MM.1S (cell line): ENCODE results near the gene SMU1.

ENCODE experiments used
- DNase-seq: peaks from one replicate; pipeline ENCODE4 v3.0.0-alpha.2; 2015
- H2AFZ ChIP-seq: fragments of 300-600 bp; sonication (generic); 2 replicates; pipeline ENCODE4 v1.6.0; 2016; ENCODE audit warnings: antibody characterized with exemption, low read length
- H3F3A ChIP-seq: fragments of 300-600 bp; sonication (generic); 2 replicates; pipeline ENCODE4 v1.6.1; 2016; ENCODE audit warnings: mild to moderate bottlenecking, antibody characterized with exemption, low read length, moderate library complexity, mixed read lengths; ENCODE audit not compliant: insufficient read depth
- H3K27ac ChIP-seq: fragments of 300-600 bp; sonication (generic); 2 replicates; pipeline ENCODE4 v1.5.1; 2016; ENCODE audit warnings: mild to moderate bottlenecking, low read length
- H3K27me3 ChIP-seq: fragments of 300-600 bp; sonication (generic); replicated peaks from 2 replicates; pipeline ENCODE4 v1.6.0; 2016; ENCODE audit warnings: low read length; ENCODE audit not compliant: insufficient read depth
- H3K36me3 ChIP-seq: fragments of 300-600 bp; sonication (generic); replicated peaks from 2 replicates; pipeline ENCODE4 v1.6.1; 2016; ENCODE audit warnings: mild to moderate bottlenecking, low read length, mixed read lengths; ENCODE audit not compliant: insufficient read depth
- H3K4me1 ChIP-seq: fragments of 300-600 bp; sonication (generic); 2 replicates; pipeline ENCODE4 v1.6.1; 2016; ENCODE audit warnings: low read length, mixed read lengths
- H3K4me2 ChIP-seq: fragments of 300-600 bp; sonication (generic); 2 replicates; pipeline ENCODE4 v1.6.0; 2016; ENCODE audit warnings: low read depth, low read length
- H3K4me3 ChIP-seq: fragments of 300-600 bp; sonication (generic); 2 replicates; pipeline ENCODE4 v1.5.1; 2016; ENCODE audit warnings: low read length, mixed read lengths
- H3K79me2 ChIP-seq: fragments of 300-600 bp; sonication (generic); 2 replicates; pipeline ENCODE4 v1.6.1; 2016; ENCODE audit warnings: mixed run types, low read length, mixed read lengths
- H3K9ac ChIP-seq: fragments of 300-600 bp; sonication (generic); 2 replicates; pipeline ENCODE4 v1.6.1; 2016; ENCODE audit warnings: low read length, mixed read lengths
- H3K9me2 ChIP-seq: fragments of 300-600 bp; sonication (generic); replicated peaks from 2 replicates; pipeline ENCODE4 v1.6.1; 2016; ENCODE audit warnings: mild to moderate bottlenecking, low read length, mixed read lengths; ENCODE audit not compliant: insufficient read depth
- H3K9me3 ChIP-seq: fragments of 300-600 bp; sonication (generic); replicated peaks from 2 replicates; pipeline ENCODE4 v1.6.1; 2016; ENCODE audit warnings: mild to moderate bottlenecking, low read length, mixed read lengths; ENCODE audit not compliant: insufficient read depth
- H4K20me1 ChIP-seq: fragments of 300-600 bp; sonication (generic); 2 replicates; pipeline ENCODE4 v1.6.1; 2016; ENCODE audit warnings: mild to moderate bottlenecking, low read length, moderate library complexity, mixed read lengths; ENCODE audit not compliant: insufficient read depth
- EZH2 ChIP-seq: fragments of 300-600 bp; sonication (generic); optimal IDR thresholded peaks from 2 replicates; pipeline ENCODE3; 2017; ENCODE audit warnings: low read depth, mild to moderate bottlenecking, antibody characterized with exemption, low read length, mixed read lengths
- EZH2phosphoT487 ChIP-seq: fragments of 300-600 bp; sonication (generic); IDR thresholded peaks from 2 replicates; pipeline ENCODE4 v1.6.1; 2018; ENCODE audit warnings: antibody characterized with exemption, low read length
- TF ChIP-seq, protein P1 (sequence below): fragments of 300-600 bp; sonication (generic); IDR thresholded peaks from 2 replicates; pipeline ENCODE4 v1.5.1; 2016; ENCODE audit warnings: antibody characterized with exemption, low read length, mixed read lengths

SMU1 gene

DNA sequence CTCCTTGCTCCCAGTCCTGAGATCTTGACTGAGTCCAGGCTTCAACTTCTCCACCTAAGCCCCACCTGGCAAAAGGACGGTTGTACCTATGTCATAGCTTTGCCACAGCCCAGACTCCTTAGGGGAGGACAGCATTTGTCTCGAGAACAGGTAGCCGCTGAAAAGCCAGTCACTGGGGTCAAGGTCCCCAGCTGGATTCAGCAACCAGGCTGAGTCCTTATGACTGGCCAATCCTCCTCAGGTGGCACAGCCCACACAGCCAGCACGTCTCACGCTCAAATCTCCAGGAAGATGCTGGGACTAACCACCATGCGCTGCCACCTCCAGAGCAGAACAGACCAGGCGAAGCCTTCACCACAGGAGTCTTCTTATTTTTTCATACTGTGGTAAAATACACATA is 27.9 kb upstream of the SMU1 start:
- H2AFZ ChIP-seq = no peak overlapping the region
- H3K4me1 ChIP-seq = no peaks in the 10 kb centered on the region
- TF ChIP-seq, protein P1, sequence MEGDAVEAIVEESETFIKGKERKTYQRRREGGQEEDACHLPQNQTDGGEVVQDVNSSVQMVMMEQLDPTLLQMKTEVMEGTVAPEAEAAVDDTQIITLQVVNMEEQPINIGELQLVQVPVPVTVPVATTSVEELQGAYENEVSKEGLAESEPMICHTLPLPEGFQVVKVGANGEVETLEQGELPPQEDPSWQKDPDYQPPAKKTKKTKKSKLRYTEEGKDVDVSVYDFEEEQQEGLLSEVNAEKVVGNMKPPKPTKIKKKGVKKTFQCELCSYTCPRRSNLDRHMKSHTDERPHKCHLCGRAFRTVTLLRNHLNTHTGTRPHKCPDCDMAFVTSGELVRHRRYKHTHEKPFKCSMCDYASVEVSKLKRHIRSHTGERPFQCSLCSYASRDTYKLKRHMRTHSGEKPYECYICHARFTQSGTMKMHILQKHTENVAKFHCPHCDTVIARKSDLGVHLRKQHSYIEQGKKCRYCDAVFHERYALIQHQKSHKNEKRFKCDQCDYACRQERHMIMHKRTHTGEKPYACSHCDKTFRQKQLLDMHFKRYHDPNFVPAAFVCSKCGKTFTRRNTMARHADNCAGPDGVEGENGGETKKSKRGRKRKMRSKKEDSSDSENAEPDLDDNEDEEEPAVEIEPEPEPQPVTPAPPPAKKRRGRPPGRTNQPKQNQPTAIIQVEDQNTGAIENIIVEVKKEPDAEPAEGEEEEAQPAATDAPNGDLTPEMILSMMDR = no peak
- TF ChIP-seq EZH2phosphoT487 (no peak), EZH2 (no peak)

DNA sequence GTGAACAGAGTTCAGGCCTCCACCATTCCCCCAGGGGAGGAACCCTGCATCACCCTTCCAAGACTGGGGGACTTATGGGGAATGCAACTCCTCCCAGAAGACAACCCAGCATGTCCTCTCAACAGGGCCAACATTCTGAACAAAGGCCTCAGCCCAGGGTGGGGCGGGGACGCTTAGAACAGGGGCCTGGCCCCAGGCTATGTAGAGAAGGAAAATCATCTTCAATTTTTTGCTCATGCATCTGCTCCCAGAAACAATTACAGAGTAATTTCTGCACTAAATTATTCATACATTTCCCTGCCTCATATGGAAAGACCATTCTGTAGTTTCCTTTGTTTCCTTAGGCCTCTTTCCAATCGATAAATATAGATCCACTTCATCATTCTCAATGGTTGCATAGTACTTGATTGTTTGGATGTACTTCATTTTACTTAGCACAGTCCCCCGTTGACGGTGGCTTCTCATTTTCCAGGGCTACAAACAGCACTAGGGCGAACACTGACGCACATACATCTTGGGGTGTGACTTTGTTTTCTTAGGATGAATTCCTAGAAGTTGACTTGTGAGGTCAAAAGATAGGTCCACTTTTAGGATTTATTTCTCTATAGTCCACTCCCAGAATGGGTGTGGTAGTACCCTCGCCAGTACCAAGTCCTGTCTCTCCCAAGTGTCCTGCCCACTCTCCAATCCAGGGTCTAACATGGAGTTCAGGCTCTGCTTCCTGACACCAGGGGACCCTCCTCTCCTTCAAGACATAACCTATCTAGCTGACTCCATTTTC is 27.2 kb upstream of the SMU1 start:
- no peaks in the 10 kb centered on the region for H3K4me1 ChIP-seq
- TF ChIP-seq EZH2 (no peak), EZH2phosphoT487 (no peak)
- TF ChIP-seq, protein P1 = no peak
- no peaks in the 10 kb centered on the region for H3K36me3 ChIP-seq
- no peaks in the 10 kb centered on the region for H4K20me1 ChIP-seq
- no peaks in the 10 kb centered on the region for H3K27me3 ChIP-seq
- H3K4me2 ChIP-seq = no peak overlapping the region
- H2AFZ ChIP-seq = no peak overlapping the region
- no peak overlapping the region for H3K4me3 ChIP-seq
- no peaks in the 10 kb centered on the region for H3F3A ChIP-seq
- H3K9ac ChIP-seq = no peak overlapping the region
- DNase-seq = no peak
- no peaks in the 10 kb centered on the region for H3K9me2 ChIP-seq
- no peak overlapping the region for H3K27ac ChIP-seq
- H3K9me3 ChIP-seq = no peaks in the 10 kb centered on the region
- no peaks in the 10 kb centered on the region for H3K79me2 ChIP-seq

More for the DNA sequence above, 27.9 kb upstream of the SMU1 start:
- no peaks in the 10 kb centered on the region for H3K36me3 ChIP-seq
- no peak overlapping the region for H3K27ac ChIP-seq
- no peaks in the 10 kb centered on the region for H3K9me3 ChIP-seq
- H3K79me2 ChIP-seq = no peaks in the 10 kb centered on the region
- no peaks in the 10 kb centered on the region for H4K20me1 ChIP-seq
- H3K9ac ChIP-seq = no peak overlapping the region
- H3K27me3 ChIP-seq = no peaks in the 10 kb centered on the region
- H3K4me2 ChIP-seq = no peak overlapping the region
- no peaks in the 10 kb centered on the region for H3K9me2 ChIP-seq
- no peak for DNase-seq
- no peak overlapping the region for H3K4me3 ChIP-seq
- no peaks in the 10 kb centered on the region for H3F3A ChIP-seq

DNA sequence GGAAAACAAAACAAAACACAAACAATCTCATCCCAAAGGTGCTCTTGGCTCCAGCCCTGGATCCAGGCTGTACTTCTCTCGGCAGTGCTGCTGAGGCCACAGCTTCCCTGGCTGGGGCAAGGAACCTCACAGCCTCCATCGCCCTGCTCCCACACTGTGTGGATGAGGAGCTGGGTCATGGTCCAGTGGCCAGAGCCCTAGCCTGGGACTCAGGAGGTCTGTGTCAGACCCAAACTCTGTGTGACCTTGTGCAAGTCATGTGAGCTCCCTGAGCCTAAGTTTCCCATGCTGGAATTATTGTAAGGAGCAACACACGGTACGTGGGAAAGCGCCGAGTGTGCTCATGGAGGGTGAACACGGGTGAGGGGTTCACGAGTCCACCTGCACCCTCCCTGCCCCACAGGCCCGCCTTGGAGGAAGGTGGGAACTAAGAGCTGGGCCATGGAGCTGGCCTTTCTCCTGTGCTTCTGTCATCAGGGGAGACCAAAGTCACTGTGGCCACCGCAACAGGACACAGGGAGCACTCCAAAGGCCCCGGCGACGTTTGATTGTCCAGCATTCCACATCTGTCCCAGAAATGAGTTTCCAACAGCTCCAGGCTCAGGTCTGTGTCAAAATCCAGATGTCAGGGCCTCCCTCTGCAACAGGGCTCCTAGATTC is 26.2 kb upstream of the SMU1 start:
- no peaks in the 10 kb centered on the region for H3K79me2 ChIP-seq
- no peak overlapping the region for H3K4me3 ChIP-seq
- DNase-seq = no peak
- H3K4me1 ChIP-seq = no peaks in the 10 kb centered on the region
- H3F3A ChIP-seq = no peaks in the 10 kb centered on the region
- no peak overlapping the region for H2AFZ ChIP-seq
- no peaks in the 10 kb centered on the region for H3K9me2 ChIP-seq
- H3K9me3 ChIP-seq = no peaks in the 10 kb centered on the region
- H3K36me3 ChIP-seq = no peaks in the 10 kb centered on the region
- H3K9ac ChIP-seq = no peak overlapping the region
- TF ChIP-seq EZH2 = no peak
- TF ChIP-seq, protein P1 = no peak
- no peak for TF ChIP-seq EZH2phosphoT487
- no peaks in the 10 kb centered on the region for H4K20me1 ChIP-seq
- H3K27me3 ChIP-seq = no peaks in the 10 kb centered on the region
- no peak overlapping the region for H3K4me2 ChIP-seq
- H3K27ac ChIP-seq = no peak overlapping the region
